ENCODE measurements around the gene SART1. TPM values are rescaled to one million over a fixed set of nuclear protein-coding genes. Genes with fewer than 3 reads are reported as not detected.

The SART1 gene
- total and polyA plus RNA-seq, 10 of the 15 experiments (the other 5 are each of a cell fraction or from before 2014, with no cell fraction given): 6.2 to 60.5 (median 37.4) TPM

DNA sequence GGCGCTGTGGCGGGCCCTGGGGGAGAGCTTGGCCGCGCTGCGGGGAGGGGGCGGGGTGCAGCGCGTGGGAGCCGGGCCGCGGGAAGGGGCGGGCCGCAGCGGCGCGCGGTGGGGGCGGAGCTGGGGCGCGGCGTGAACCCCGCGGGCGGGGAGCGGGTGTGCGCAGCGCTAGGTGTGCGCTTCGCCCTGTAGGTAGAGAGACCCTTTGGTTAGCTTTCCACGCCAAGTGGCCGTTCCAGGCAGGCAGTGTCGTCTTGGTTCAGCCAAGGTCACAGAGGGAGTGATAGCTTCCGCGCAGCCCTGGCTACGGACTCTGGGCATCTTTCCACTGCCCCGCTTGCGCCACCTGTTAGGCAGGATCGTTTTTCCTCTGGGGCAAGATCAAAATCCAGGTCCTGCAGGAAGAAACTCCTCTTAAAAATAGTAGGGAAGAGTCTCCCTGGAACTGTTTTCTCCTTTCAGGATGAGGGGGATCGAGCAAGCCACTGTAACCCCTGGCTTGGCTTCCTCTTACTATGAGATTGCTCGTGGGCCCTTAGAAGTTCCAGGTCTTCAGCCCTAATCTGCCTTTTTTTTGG, 41.2 kb downstream of the SART1 start (continued):
- no peak for TF ChIP-seq POLR2AphosphoS2 (IDR thresholded peaks at IDR 0.05; ENCODE audit: low read depth, low read length)
- no peak for TF ChIP-seq SP1 (IDR thresholded peaks at IDR 0.05; ENCODE audit: low read depth, low read length)
- no peak for TF ChIP-seq KAT2A (conservative IDR thresholded peaks at IDR 0.05; ENCODE audit: control insufficient read depth, low read depth, low read length)
- TF ChIP-seq HDGF (IDR thresholded peaks at IDR 0.05): no peak
- TF ChIP-seq JUND (IDR thresholded peaks at IDR 0.05; ENCODE audit: low read depth, low read length): no peak
- TF ChIP-seq, protein P1, sequence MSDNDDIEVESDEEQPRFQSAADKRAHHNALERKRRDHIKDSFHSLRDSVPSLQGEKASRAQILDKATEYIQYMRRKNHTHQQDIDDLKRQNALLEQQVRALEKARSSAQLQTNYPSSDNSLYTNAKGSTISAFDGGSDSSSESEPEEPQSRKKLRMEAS (IDR thresholded peaks at IDR 0.05; ENCODE audit: low read depth, low read length): 0 out of 2 replicates have a peak, but pooled peaks have one; percentile 9
- TF ChIP-seq, protein P2, sequence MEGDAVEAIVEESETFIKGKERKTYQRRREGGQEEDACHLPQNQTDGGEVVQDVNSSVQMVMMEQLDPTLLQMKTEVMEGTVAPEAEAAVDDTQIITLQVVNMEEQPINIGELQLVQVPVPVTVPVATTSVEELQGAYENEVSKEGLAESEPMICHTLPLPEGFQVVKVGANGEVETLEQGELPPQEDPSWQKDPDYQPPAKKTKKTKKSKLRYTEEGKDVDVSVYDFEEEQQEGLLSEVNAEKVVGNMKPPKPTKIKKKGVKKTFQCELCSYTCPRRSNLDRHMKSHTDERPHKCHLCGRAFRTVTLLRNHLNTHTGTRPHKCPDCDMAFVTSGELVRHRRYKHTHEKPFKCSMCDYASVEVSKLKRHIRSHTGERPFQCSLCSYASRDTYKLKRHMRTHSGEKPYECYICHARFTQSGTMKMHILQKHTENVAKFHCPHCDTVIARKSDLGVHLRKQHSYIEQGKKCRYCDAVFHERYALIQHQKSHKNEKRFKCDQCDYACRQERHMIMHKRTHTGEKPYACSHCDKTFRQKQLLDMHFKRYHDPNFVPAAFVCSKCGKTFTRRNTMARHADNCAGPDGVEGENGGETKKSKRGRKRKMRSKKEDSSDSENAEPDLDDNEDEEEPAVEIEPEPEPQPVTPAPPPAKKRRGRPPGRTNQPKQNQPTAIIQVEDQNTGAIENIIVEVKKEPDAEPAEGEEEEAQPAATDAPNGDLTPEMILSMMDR (IDR thresholded peaks at IDR 0.05 in 2 of 3, conservative IDR thresholded peaks at IDR 0.05 in 1 of 3; ENCODE audit: control insufficient read depth in 2 of 3, extremely low read depth in 1 of 3, insufficient read depth in 1 of 3, low read depth in 3 of 3, low read length in 3 of 3): peak in 1 of 3 experiments; percentile 14; a peak in 1 of 6 replicates
- TF ChIP-seq IKZF2 (IDR thresholded peaks at IDR 0.05): no peak
- TF ChIP-seq, protein P3, sequence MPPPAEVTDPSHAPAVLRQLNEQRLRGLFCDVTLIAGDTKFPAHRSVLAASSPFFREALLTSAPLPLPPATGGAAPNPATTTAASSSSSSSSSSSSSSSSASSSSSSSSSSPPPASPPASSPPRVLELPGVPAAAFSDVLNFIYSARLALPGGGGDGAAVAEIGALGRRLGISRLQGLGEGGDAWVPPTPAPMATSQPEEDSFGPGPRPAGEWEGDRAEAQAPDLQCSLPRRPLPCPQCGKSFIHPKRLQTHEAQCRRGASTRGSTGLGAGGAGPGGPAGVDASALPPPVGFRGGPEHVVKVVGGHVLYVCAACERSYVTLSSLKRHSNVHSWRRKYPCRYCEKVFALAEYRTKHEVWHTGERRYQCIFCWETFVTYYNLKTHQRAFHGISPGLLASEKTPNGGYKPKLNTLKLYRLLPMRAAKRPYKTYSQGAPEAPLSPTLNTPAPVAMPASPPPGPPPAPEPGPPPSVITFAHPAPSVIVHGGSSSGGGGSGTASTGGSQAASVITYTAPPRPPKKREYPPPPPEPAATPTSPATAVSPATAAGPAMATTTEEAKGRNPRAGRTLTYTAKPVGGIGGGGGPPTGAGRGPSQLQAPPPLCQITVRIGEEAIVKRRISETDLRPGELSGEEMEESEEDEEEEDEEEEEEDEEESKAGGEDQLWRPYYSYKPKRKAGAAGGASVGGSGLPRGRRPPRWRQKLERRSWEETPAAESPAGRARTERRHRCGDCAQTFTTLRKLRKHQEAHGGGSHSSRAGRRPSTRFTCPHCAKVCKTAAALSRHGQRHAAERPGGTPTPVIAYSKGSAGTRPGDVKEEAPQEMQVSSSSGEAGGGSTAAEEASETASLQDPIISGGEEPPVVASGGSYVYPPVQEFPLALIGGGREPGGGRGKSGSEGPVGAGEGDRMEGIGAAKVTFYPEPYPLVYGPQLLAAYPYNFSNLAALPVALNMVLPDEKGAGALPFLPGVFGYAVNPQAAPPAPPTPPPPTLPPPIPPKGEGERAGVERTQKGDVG (CRISPR knock-in tag; IDR thresholded peaks at IDR 0.05): no peak
- TF ChIP-seq NR2F1 (conservative IDR thresholded peaks at IDR 0.05): 0 out of 2 replicates have a peak, but pooled peaks have one; percentile 3

Data from GM12878 (cell line).